BE2C (cell line): ENCODE results near the gene DNAJB12.
"Not testable (repeated sequence)": the region's sequence is repeated elsewhere in the genome, so short reads cannot be mapped to it uniquely, and the experiment has no call there.

Experiments
- DNase-seq: peaks from one replicate; pipeline ENCODE4 v3.0.0-alpha.2; 2020
- H3K27me3 ChIP-seq: fragments of 250-450 bp; sonication (Bioruptor Pico); 2 replicates; pipeline ENCODE4 v1.5.1; 2020; ENCODE audit warnings: mild to moderate bottlenecking
- H3K36me3 ChIP-seq: fragments of 250-450 bp; sonication (Bioruptor Pico); 2 replicates; pipeline ENCODE4 v1.5.1; 2020; ENCODE audit warnings: mild to moderate bottlenecking
- H3K4me1 ChIP-seq: fragments of 250-450 bp; sonication (Bioruptor Pico); 2 replicates; pipeline ENCODE4 v1.5.1; 2020
- H3K4me3 ChIP-seq: 2 replicates; pipeline ENCODE4 v1.5.1; 2011; ENCODE audit warnings: low read depth, low read length
- H3K9me3 ChIP-seq: fragments of 250-450 bp; sonication (Bioruptor Pico); 2 replicates; pipeline ENCODE4 v1.5.1; 2020
- TF ChIP-seq, protein P1 (sequence below): IDR thresholded peaks from 2 replicates; pipeline ENCODE4 v1.5.1; 2012; ENCODE audit warnings: mild to moderate bottlenecking, low read depth, low read length

The DNAJB12 gene

DNA sequence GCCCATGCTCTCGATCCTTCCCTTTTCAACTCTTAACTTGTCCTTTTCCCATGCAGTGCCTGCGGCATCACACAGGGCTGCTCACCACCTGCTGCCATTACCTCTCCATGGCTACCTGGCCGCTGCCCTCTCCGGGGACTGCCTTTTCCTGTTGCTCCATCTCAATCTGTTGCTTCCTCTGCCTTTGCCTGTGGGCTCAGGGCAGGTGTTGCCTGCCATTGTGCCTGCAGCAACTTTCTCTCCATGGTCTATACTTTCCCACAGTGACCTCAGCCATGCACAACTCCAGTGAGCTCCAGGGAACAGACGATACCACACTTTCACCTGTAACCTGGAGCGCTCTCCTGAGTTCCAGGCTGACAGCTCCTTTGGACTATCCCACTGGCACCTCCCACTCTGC, 3.2 kb downstream of the DNAJB12 start:
- TF ChIP-seq, protein P1, sequence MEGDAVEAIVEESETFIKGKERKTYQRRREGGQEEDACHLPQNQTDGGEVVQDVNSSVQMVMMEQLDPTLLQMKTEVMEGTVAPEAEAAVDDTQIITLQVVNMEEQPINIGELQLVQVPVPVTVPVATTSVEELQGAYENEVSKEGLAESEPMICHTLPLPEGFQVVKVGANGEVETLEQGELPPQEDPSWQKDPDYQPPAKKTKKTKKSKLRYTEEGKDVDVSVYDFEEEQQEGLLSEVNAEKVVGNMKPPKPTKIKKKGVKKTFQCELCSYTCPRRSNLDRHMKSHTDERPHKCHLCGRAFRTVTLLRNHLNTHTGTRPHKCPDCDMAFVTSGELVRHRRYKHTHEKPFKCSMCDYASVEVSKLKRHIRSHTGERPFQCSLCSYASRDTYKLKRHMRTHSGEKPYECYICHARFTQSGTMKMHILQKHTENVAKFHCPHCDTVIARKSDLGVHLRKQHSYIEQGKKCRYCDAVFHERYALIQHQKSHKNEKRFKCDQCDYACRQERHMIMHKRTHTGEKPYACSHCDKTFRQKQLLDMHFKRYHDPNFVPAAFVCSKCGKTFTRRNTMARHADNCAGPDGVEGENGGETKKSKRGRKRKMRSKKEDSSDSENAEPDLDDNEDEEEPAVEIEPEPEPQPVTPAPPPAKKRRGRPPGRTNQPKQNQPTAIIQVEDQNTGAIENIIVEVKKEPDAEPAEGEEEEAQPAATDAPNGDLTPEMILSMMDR = no peak
- no peak overlapping the region for H3K4me3 ChIP-seq
- no peaks in the 10 kb centered on the region for H3K27me3 ChIP-seq
- H3K4me1 ChIP-seq = no peaks in the 10 kb centered on the region
- H3K36me3 ChIP-seq = peaks cover 3% of the 10 kb centered on the region; the same call in 1 of the 2 replicates
- H3K9me3 ChIP-seq = no peaks in the 10 kb centered on the region
- no peak for DNase-seq

DNA sequence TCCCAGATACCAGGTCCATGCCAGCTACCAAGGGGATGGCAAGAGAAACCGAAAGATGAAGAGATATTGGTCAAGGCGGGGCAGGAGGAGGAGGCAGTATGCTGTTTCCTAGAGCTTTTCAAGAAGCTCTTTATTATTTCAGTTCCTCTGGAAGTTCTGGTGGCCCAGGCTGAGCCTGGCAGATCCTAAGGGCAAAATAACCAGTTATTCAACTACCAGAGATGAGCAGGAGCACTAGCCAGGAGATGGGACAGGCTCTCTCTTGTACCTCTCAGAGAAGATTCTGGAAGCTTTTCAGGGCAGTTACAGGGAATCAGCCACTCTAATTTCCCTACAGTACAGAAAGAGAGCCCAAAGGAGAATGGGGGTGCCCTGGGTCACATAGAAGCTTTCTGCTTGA, 5.3 kb downstream of the DNAJB12 start:
- Histone ChIP-seq H3K9me3 (no peaks in the 10 kb centered on the region), H3K4me1 (no peaks in the 10 kb centered on the region), H3K27me3 (no peaks in the 10 kb centered on the region), H3K36me3 (peaks cover 9% of the 10 kb centered on the region), H3K4me3 (no peak overlapping the region)
- DNase-seq = no peak
- TF ChIP-seq, protein P1 = no peak

DNA sequence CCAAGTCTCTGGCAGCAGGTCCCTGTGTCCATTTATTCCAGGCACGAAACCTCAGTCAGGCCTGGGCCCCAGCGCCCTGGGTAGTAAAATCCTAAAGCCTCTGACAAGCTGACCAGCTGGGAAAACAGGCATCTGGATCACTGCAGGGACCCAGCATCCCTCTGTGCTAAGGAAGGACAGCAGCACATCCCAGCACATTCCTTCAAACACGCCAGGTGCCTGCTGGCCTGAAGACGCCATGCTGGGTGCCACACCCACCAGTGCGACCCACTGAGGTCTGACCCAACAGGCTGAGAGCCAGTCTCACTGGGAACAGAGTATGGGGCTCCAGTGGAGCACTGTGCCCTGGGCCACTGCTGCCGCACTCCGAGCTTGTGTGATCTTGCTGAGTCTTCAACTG, 6.4 kb downstream of the DNAJB12 start:
- H3K4me1 ChIP-seq = no peaks in the 10 kb centered on the region
- TF ChIP-seq, protein P1 = no peak
- no peaks in the 10 kb centered on the region for H3K27me3 ChIP-seq
- no peak overlapping the region for H3K4me3 ChIP-seq
- H3K36me3 ChIP-seq = peaks cover 10% of the 10 kb centered on the region
- DNase-seq = no peak
- H3K9me3 ChIP-seq = no peaks in the 10 kb centered on the region

DNA sequence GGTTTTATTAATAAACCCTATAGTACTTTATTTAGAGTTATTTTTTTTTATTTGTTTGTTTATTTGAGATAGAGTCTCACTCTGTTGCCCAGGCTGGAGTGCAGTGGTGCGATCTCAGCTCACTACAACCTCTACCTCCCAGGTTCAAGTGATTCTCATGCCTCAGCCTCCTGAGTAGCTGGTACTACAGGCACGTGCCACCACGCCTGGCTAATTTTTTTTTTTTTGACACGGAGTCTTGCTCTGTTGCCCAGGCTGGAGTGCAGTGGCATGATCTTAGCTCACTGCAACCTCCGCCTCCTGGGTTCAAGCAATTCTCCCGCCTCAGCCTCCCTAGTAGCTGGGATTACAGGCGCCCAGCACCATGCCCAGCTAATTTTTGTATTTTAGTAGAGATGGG, 8.6 kb downstream of the DNAJB12 start:
- H3K4me1 ChIP-seq, H3K4me3 ChIP-seq, H3K9me3 ChIP-seq, DNase-seq, H3K27me3 ChIP-seq: not testable (repeated sequence)
- peaks cover 13% of the 10 kb centered on the region for H3K36me3 ChIP-seq

DNA sequence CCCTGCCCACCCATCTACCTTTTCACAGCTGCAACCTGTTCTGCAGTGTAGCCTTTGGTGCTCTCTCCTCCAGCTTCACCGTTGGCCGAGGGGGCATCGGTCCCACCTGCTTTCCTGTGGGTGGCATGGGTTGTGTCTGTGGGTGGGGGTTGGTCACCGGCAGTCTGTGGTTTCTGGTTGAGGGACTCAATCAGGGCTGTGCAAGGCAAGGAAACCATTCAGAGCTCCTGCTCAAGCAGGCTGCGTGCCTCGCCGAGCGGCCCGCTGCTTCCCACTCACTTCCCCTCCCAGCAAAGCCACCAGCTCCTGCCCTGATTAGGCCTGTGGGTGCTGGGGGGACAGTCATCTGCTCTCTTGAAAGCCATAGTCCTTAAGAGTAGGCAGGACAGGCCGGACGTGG, 9.8 kb downstream of the DNAJB12 start:
- Histone ChIP-seq H3K36me3 (peaks cover 20% of the 10 kb centered on the region), H3K4me3 (no peak overlapping the region), H3K4me1 (no peaks in the 10 kb centered on the region), H3K27me3 (no peaks in the 10 kb centered on the region), H3K9me3 (no peaks in the 10 kb centered on the region)
- TF ChIP-seq, protein P1 = no peak
- no peak for DNase-seq

DNA sequence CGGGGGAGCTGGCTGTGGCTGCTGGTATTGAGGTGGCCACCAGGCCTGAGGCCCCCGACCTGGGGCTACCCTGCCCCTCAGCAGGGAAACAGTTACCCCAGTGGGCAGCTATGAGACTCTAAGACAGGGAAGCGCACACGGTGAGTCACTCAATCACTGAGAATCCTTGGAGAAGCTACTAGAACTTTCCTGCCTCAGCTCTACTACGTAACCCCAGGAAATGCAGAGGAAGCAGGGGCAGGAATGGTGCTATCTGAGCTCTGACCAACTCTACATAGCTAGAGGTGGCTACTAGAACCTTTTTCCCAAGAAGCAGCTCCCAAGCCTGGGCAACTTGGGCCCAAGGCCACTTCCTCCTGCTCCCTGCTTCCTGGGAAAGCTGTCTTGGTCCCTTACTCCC, 11.8 kb downstream of the DNAJB12 start:
- H3K9me3 ChIP-seq = no peaks in the 10 kb centered on the region
- H3K36me3 ChIP-seq = peaks cover 23% of the 10 kb centered on the region
- TF ChIP-seq, protein P1 = no peak
- H3K4me1 ChIP-seq = no peaks in the 10 kb centered on the region
- H3K27me3 ChIP-seq = no peaks in the 10 kb centered on the region
- no peak for DNase-seq
- H3K4me3 ChIP-seq = no peak overlapping the region

DNA sequence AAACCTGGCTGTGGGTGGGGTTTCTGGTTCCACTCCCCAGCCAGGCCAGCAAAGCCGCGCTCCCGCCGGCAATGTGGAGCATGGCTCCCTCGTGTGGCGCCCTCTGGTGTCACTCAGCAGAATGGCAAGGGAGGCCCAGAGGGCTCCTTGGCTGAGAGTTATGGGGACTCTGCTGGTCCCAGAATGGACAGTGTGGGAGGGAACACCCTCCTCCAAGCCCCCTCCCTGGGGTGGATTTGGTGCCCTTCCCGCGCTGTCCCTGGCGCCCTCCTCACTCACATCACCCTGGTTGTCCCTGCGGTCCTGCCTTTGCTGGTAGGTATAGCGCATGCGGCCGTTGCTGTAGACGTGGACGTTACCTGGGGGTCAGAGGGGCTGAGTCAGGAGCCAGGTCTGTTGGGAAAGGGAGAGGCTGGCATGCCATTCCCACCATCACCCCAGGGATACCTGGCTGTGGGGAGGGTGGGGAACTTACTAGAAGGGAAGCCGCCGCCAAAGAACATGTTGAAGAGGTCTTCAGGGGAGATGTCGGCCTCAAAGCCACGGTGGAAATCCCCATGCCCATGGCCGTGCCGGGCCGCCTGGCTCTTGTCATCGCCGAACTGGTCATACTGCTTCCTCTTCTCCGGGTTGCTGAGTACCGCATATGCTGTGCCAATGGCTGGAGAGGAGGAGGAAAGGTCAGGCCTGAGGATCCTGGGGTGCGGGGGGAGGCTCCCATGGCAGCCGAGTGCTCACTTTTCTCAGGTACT, 14.0 kb downstream of the DNAJB12 start:
- peaks cover 31% of the 10 kb centered on the region for H3K36me3 ChIP-seq
- DNase-seq = peak; percentile 79

More for the DNA sequence above, 14.0 kb downstream of the DNAJB12 start:
- no peak overlapping the region for H3K4me3 ChIP-seq
- peaks cover 14% of the 10 kb centered on the region for H3K4me1 ChIP-seq
- no peaks in the 10 kb centered on the region for H3K9me3 ChIP-seq
- no peaks in the 10 kb centered on the region for H3K27me3 ChIP-seq
- TF ChIP-seq, protein P1 = peak; percentile 94
